ENCODE data around the gene FRMD5. TPM values are rescaled to one million over a fixed set of nuclear protein-coding genes. Genes with fewer than 3 reads are reported as not detected.

Gene FRMD5
- total and polyA plus RNA-seq, 2 donors (not counting 1 experiment from before 2014, with no cell fraction given) = not detected

GRCh38 chr15:44181410-44181809 lies 13.7 kb downstream of the FRMD5 start:
- Histone ChIP-seq H3K9me3 (ENCODE audit: control extremely low read depth in 1 of 3, control insufficient read depth in 2 of 3, insufficient read depth in 1 of 3, low read length in 2 of 3) (no peaks in the 10 kb centered on the region), H3K4me2 (replicated peaks; ENCODE audit: low read depth, low read length, poor library complexity, severe bottlenecking) (no peak overlapping the region), H3K27ac (ENCODE audit: low read length in 2 of 2) (no peak overlapping the region), H3K36me3 (replicated peaks in 1 of 2; ENCODE audit: control extremely low read depth in 1 of 2, control insufficient read depth in 1 of 2, extremely low read depth in 1 of 2, insufficient read depth in 2 of 2, low read length in 1 of 2) (no peaks in the 10 kb centered on the region), H3K9ac (ENCODE audit: low read length) (no peak overlapping the region), H3K27me3 (replicated peaks in 1 of 4; ENCODE audit: control extremely low read depth in 1 of 4, control insufficient read depth in 3 of 4, insufficient read depth in 4 of 4, low read length in 3 of 4) (no peaks in the 10 kb centered on the region), H3K79me2 (ENCODE audit: control insufficient read depth, insufficient read depth, low read length) (no peaks in the 10 kb centered on the region), H3K4me1 (ENCODE audit: control insufficient read depth in 2 of 2, insufficient read depth in 2 of 2, low read length in 2 of 2) (no peaks in the 10 kb centered on the region), H3K4me3 (ENCODE audit: control extremely low read depth in 1 of 5, extremely low read depth in 1 of 5, insufficient read depth in 1 of 5, low read depth in 2 of 5, low read length in 4 of 5) (no peak overlapping the region), H4K20me1 (ENCODE audit: control insufficient read depth, insufficient read depth, low read length, poor library complexity, severe bottlenecking) (no peaks in the 10 kb centered on the region), H2AFZ (ENCODE audit: insufficient read depth, low read depth, low read length, poor library complexity, severe bottlenecking) (no peak overlapping the region)
- no peak overlapping the region for H3K4me3 Mint-ChIP-seq
- WGBS (ENCODE audit: insufficient coverage) = no CpG with 5 or more reads among the region's 2 CpGs
- TF ChIP-seq, protein P1, sequence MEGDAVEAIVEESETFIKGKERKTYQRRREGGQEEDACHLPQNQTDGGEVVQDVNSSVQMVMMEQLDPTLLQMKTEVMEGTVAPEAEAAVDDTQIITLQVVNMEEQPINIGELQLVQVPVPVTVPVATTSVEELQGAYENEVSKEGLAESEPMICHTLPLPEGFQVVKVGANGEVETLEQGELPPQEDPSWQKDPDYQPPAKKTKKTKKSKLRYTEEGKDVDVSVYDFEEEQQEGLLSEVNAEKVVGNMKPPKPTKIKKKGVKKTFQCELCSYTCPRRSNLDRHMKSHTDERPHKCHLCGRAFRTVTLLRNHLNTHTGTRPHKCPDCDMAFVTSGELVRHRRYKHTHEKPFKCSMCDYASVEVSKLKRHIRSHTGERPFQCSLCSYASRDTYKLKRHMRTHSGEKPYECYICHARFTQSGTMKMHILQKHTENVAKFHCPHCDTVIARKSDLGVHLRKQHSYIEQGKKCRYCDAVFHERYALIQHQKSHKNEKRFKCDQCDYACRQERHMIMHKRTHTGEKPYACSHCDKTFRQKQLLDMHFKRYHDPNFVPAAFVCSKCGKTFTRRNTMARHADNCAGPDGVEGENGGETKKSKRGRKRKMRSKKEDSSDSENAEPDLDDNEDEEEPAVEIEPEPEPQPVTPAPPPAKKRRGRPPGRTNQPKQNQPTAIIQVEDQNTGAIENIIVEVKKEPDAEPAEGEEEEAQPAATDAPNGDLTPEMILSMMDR (IDR thresholded peaks at IDR 0.05) = no peak
- no peak for TF ChIP-seq EZH2 (IDR thresholded peaks at IDR 0.05; ENCODE audit: borderline replicate concordance, insufficient read depth, low read depth, low read length, poor library complexity, severe bottlenecking)
- H3K4me1 Mint-ChIP-seq = no peaks in the 10 kb centered on the region
- H3K9me3 Mint-ChIP-seq (ENCODE audit: insufficient read depth) = no peaks in the 10 kb centered on the region
- H3K27me3 Mint-ChIP-seq = peaks cover 11% of the 10 kb centered on the region
- no peak for ATAC-seq (ENCODE audit: low read depth)
- ChIA-PET CTCF (interaction anchor here (0.7 kb wide), 1 partner anchor 16 kb away, joined by 3 read pairs; no protein-coding TSS in a partner anchor), POLR2A (no interaction called here)
- no peak overlapping the region for H3K27ac Mint-ChIP-seq
- intact Hi-C loops (cut with micrococcal nuclease) = no loop called here
- no peak for DNase-seq

- Histone ChIP-seq H3K27ac (ENCODE audit: low read length in 2 of 2) (no peak overlapping the region), H3K4me1 (ENCODE audit: control insufficient read depth in 2 of 2, insufficient read depth in 2 of 2, low read length in 2 of 2) (no peaks in the 10 kb centered on the region), H4K20me1 (ENCODE audit: control insufficient read depth, insufficient read depth, low read length, poor library complexity, severe bottlenecking) (no peaks in the 10 kb centered on the region), H3K79me2 (ENCODE audit: control insufficient read depth, insufficient read depth, low read length) (no peaks in the 10 kb centered on the region), H3K4me3 (ENCODE audit: control extremely low read depth in 1 of 5, extremely low read depth in 1 of 5, insufficient read depth in 1 of 5, low read depth in 2 of 5, low read length in 4 of 5) (no peak overlapping the region), H3K9me3 (ENCODE audit: control extremely low read depth in 1 of 3, control insufficient read depth in 2 of 3, insufficient read depth in 1 of 3, low read length in 2 of 3) (no peaks in the 10 kb centered on the region), H3K36me3 (replicated peaks in 1 of 2; ENCODE audit: control extremely low read depth in 1 of 2, control insufficient read depth in 1 of 2, extremely low read depth in 1 of 2, insufficient read depth in 2 of 2, low read length in 1 of 2) (no peaks in the 10 kb centered on the region), H3K27me3 (replicated peaks in 1 of 4; ENCODE audit: control extremely low read depth in 1 of 4, control insufficient read depth in 3 of 4, insufficient read depth in 4 of 4, low read length in 3 of 4) (peaks cover 0 to 10% (median 3%) of the 10 kb centered on the region in 4 experiments), H2AFZ (ENCODE audit: insufficient read depth, low read depth, low read length, poor library complexity, severe bottlenecking) (no peak overlapping the region), H3K9ac (ENCODE audit: low read length) (no peak overlapping the region), H3K4me2 (replicated peaks; ENCODE audit: low read depth, low read length, poor library complexity, severe bottlenecking) (no peak overlapping the region)
- intact Hi-C loops (cut with micrococcal nuclease) = no loop called here
- Mint-ChIP-seq H3K9me3 (ENCODE audit: insufficient read depth) (no peaks in the 10 kb centered on the region), H3K27me3 (peaks cover 17% of the 10 kb centered on the region), H3K27ac (no peak overlapping the region), H3K4me1 (no peaks in the 10 kb centered on the region), H3K4me3 (no peak overlapping the region)
- DNase-seq (no peak), ATAC-seq (ENCODE audit: low read depth) (no peak)
- no CpG with 5 or more reads among the region's 1 CpG for WGBS (ENCODE audit: insufficient coverage)
- ChIA-PET POLR2A (no interaction called here), CTCF (no interaction called here)
- TF ChIP-seq EZH2 (IDR thresholded peaks at IDR 0.05; ENCODE audit: borderline replicate concordance, insufficient read depth, low read depth, low read length, poor library complexity, severe bottlenecking) = no peak
- TF ChIP-seq, protein P1 (IDR thresholded peaks at IDR 0.05) = no peak
Observed at GRCh38 chr15:44177139-44177538, 17.9 kb downstream of the FRMD5 start.
